Upper lobe of left lung (tissue), 6 donors: ENCODE results near the gene P4HA3. TPM values are rescaled to one million over a fixed set of nuclear protein-coding genes. Genes with fewer than 3 reads are reported as not detected.

Experiments used
- ATAC-seq, 2 donors: fragments of 200-7000 bp; cut with Tn5 transposase; one replicate each; pipeline ENCODE4 v1.9.1; 2022; ENCODE audit warnings: mild to moderate bottlenecking in 2 of 2, moderate library complexity in 2 of 2; ENCODE audit not compliant: low FRiP score in 2 of 2
- DNase-seq, 2 donors: peaks; one replicate each; pipeline ENCODE4 v3.0.0-alpha.2; 2019 to 2020
- H3K27ac ChIP-seq, 4 donors: fragments of 200-600 bp; sonication (generic); one replicate each; pipeline ENCODE4 v1.5.1; 2016 to 2019
- H3K27me3 ChIP-seq, 4 donors: fragments of 200-600 bp; sonication (generic); one replicate each; pipeline ENCODE4 v1.5.1; 2017 to 2019
- H3K36me3 ChIP-seq, 4 donors: fragments of 200-600 bp; sonication (generic); one replicate each; pipeline ENCODE4 v1.5.1; 2016 to 2019
- H3K4me1 ChIP-seq, 4 donors: fragments of 200-600 bp; sonication (generic); one replicate each; pipeline ENCODE4 v1.5.1; 2018 to 2019
- H3K4me3 ChIP-seq, 4 donors: fragments of 200-600 bp; sonication (generic); one replicate each; pipeline ENCODE4 v1.5.1; 2017 to 2019; ENCODE audit warnings: mild to moderate bottlenecking in 2 of 4, moderate library complexity in 1 of 4
- H3K9me3 ChIP-seq, 4 donors: fragments of 200-600 bp; sonication (generic); one replicate each; pipeline ENCODE4 v1.5.1; 2018 to 2019
- EP300 ChIP-seq, 4 donors: sonication (generic); formaldehyde crosslinking; IDR thresholded peaks; one replicate each; pipeline ENCODE4 v1.5.1; 2017; ENCODE audit warnings: antibody characterized with exemption in 4 of 4, control low read depth in 2 of 4
- POLR2A ChIP-seq, 4 donors: fragments of 450-650 bp; IDR thresholded peaks; one replicate each; pipeline ENCODE4 v1.5.1; 2016 to 2017; ENCODE audit warnings: antibody characterized with exemption in 4 of 4, mild to moderate bottlenecking in 2 of 4
- POLR2AphosphoS5 ChIP-seq, 2 donors: sonication (generic); formaldehyde crosslinking; IDR thresholded peaks; one replicate each; pipeline ENCODE4 v1.5.1; 2017; ENCODE audit warnings: antibody characterized with exemption in 2 of 2
- WGBS, 2 donors: methylation state at CpG; one replicate each; pipeline ENCODE4 v1.1.5; 2017 to 2018; 5-methylcytosine and 5-hydroxymethylcytosine counted together
- total RNA-seq, 6 donors: library from RNA; depleted of rRNA in 4 of 6; stranded (reverse); fragments of >200 nt in 4 of 6; gene quantifications; one replicate each; pipeline versions ENCODE4 v1.1.0 to v1.2.1, GENCODE V29; 2016 to 2021
- TF ChIP-seq, protein P1 (sequence below), 6 experiments: fragments of 450-650 bp in 4 of 6; fragments of 200-600 bp in 2 of 6; sonication (generic) in 2 of 6; IDR thresholded peaks; one replicate each; pipeline ENCODE4 v1.5.1; 2016 to 2019; ENCODE audit warnings: antibody characterized with exemption in 6 of 6
- donor health status: DM: no; HTN: no; CAD: no; lungs with moderate emphysema.
- donor health status: DM: no; HTN: yes; CAD: no; lungs with severe emphysema.

P4HA3 gene
- total RNA-seq, 6 donors from 2014 or later, result 0.22 to 1.6 (median 0.64) TPM; not detected in 2

DNA sequence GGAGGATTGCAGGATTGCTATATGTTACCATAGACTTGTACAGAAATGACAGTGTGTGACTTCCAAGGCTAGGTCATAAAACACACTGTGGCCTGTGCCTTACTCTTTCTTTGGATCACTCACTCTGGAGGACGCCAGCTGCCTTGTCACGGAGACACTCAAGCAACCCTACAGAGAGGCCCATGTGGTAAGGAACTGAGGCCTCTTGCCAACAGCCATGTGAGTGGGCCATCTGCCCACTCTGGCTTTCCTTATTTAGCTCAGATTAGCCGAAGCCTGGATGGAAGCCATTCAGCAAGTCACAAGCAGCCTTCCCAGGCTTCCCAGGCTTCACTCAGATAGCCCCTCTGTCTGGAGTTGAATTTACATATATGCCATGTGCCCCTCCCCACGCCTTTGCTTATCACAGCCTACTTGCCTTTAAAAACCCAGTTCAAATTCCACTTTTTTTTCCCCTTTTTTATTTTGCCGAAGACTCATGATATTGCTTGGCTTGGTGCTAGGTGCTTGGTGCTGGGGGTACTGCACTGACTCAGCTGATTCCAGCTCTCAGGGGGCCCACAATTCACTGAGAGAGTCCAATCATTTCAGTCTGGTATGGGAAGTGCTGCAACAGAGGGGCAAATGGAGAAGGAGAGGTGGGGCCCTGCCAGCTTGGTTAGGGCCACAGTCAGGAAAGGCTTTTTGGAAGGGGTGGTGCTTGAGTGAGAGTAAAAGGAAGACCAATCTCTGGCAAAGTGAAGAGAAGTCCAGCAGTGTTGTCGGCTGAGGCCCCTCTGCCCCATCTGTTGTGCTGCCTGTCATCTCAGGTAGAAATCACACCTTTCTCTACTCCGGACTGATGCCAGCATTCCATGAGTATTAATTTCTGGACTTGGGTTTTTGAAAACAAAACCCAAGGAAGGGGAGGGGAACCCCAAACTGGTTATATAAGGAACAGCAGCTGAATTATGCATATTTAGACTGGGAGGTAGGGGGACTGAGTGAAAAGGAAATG is 14.5 kb upstream of the P4HA3 start:
- no peaks in the 10 kb centered on the region for H3K36me3 ChIP-seq
- 61 to 70% methylated on average over 7 of the region's 7 CpGs for WGBS, 2 donors
- no peak overlapping the region for H3K4me3 ChIP-seq
- H3K27ac ChIP-seq, result no peak overlapping the region
- peak; percentile 73 for ATAC-seq
- H3K27me3 ChIP-seq, result no peaks in the 10 kb centered on the region
- H3K4me1 ChIP-seq, result peaks cover 16 to 26% (median 18%) of the 10 kb centered on the region in 4 donors
- peak in 1 of 2 donors; percentile 89 for DNase-seq
- no peaks in the 10 kb centered on the region for H3K9me3 ChIP-seq
- peak in 1 of 4 donors; percentile 54 for TF ChIP-seq EP300 (IDR thresholded peaks at IDR 0.05)
- TF ChIP-seq POLR2A (IDR thresholded peaks at IDR 0.05), result no peak
- peak; percentile 30 to 79 for TF ChIP-seq POLR2AphosphoS5 (IDR thresholded peaks at IDR 0.05)
- TF ChIP-seq, protein P1, sequence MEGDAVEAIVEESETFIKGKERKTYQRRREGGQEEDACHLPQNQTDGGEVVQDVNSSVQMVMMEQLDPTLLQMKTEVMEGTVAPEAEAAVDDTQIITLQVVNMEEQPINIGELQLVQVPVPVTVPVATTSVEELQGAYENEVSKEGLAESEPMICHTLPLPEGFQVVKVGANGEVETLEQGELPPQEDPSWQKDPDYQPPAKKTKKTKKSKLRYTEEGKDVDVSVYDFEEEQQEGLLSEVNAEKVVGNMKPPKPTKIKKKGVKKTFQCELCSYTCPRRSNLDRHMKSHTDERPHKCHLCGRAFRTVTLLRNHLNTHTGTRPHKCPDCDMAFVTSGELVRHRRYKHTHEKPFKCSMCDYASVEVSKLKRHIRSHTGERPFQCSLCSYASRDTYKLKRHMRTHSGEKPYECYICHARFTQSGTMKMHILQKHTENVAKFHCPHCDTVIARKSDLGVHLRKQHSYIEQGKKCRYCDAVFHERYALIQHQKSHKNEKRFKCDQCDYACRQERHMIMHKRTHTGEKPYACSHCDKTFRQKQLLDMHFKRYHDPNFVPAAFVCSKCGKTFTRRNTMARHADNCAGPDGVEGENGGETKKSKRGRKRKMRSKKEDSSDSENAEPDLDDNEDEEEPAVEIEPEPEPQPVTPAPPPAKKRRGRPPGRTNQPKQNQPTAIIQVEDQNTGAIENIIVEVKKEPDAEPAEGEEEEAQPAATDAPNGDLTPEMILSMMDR (IDR thresholded peaks at IDR 0.05), result no peak

DNA sequence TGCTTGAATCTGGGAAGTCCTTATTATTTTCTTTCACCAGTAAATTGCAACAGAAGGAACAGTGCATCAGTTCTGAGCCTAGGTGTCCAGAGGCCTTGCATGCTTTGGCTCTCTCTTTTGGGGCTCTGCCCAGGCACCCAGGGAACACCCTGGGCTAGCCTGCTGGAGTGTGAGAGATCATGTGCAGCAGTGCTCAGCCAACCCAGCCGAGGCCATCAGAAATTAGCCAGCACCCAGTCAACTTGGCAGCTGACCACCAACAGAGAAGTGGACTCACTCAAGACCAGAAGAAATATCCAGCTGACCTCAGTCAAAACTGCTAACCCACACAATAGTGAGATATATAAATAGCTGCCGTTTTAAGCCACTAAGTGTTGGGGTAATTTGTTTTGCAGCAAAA is 11.2 kb upstream of the P4HA3 start:
- ATAC-seq (peak in 1 of 2 donors; percentile 60), DNase-seq (peak in 1 of 2 donors; percentile 3)
- Histone ChIP-seq H3K36me3 (no peaks in the 10 kb centered on the region), H3K27me3 (no peaks in the 10 kb centered on the region), H3K9me3 (peaks cover 0 to 1% (median 0%) of the 10 kb centered on the region in 4 donors), H3K27ac (no peak overlapping the region), H3K4me3 (no peak overlapping the region), H3K4me1 (peaks cover 16 to 26% (median 16%) of the 10 kb centered on the region in 4 donors)
- TF ChIP-seq, protein P1 (IDR thresholded peaks at IDR 0.05), result no peak
- TF ChIP-seq EP300 (IDR thresholded peaks at IDR 0.05), result no peak
- TF ChIP-seq POLR2A (IDR thresholded peaks at IDR 0.05), result no peak
- TF ChIP-seq POLR2AphosphoS5 (IDR thresholded peaks at IDR 0.05), result peak in 1 of 2 donors; percentile 8
- WGBS, 2 donors, result 58 to 61% methylated on average over 1 to 2 of the region's 2 CpGs

DNA sequence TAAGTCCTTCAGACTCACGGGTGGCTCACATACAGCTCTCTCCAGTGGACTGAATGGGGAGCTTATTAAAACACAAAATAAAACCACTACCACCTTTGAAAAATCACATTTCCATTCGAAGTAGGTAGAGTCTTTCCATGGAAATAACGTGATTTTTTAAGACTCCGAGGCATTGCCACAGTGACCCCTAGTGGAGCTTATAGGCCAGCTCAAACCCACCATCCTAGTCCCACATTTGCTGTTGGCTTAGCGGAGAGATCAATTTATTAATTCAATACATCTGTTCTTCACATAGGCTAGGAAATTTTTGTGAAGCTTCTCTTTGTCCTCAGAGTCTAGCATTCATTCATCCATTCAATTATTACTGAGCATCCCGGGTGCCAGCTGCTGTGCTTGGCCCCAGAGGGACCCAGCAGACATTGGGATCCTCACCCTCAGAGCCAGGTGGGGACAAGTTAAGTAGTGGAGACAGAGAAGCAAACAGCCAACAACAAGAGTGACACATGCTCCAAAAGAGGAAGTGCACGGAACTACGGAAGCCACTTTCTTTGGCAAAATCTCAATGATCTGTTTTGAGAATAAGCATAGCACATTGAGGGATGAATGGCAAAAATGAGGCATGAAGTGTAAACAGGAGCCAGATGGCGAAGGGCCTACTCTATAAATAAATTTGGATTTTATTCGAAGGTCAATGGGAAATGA is 10.2 kb upstream of the P4HA3 start:
- Histone ChIP-seq H3K27me3 (no peaks in the 10 kb centered on the region), H3K4me1 (peaks cover 15 to 24% (median 16%) of the 10 kb centered on the region in 4 donors), H3K9me3 (peaks cover 2 to 8% (median 6%) of the 10 kb centered on the region in 4 donors), H3K27ac (no peak overlapping the region), H3K4me3 (no peak overlapping the region), H3K36me3 (no peaks in the 10 kb centered on the region)
- WGBS, 2 donors, result 28 to 35% methylated on average over 10 of the region's 10 CpGs
- DNase-seq (no peak), ATAC-seq (peak in 1 of 2 donors; percentile 30)
- TF ChIP-seq, protein P1 (IDR thresholded peaks at IDR 0.05), result peak in 5 of 6 experiments; percentile 31 to 50 (median 43)
- peak in 1 of 2 donors; percentile 10 for TF ChIP-seq POLR2AphosphoS5 (IDR thresholded peaks at IDR 0.05)
- no peak for TF ChIP-seq EP300 (IDR thresholded peaks at IDR 0.05)
- no peak for TF ChIP-seq POLR2A (IDR thresholded peaks at IDR 0.05)

DNA sequence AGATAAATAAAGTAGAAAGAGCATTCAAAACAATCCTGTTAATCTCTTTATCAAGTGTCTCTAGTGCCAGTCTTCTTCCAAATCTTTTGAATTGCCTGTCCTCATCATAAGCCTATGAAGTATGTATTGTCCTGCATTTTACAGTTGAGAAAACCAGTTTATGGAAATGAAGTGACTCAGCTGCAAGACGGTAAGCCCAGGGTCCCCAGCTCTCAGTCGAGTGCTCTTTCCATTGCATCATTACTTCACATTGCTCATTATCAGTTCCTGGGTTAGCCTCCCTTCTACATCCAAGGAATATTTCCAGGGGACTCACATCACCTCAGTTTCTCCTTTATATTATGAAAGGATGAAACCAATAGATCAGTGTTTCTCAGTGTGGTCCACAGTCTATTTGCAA is 9.1 kb upstream of the P4HA3 start:
- Histone ChIP-seq H3K27ac (no peak overlapping the region), H3K4me3 (no peak overlapping the region), H3K9me3 (peaks cover 8 to 13% (median 8%) of the 10 kb centered on the region in 4 donors), H3K36me3 (no peaks in the 10 kb centered on the region), H3K27me3 (no peaks in the 10 kb centered on the region), H3K4me1 (peaks cover 7 to 15% (median 8%) of the 10 kb centered on the region in 4 donors)
- 51 to 68% methylated on average over 2 of the region's 2 CpGs for WGBS, 2 donors
- DNase-seq, result no peak
- TF ChIP-seq POLR2AphosphoS5 (IDR thresholded peaks at IDR 0.05) (no peak), POLR2A (IDR thresholded peaks at IDR 0.05) (no peak)
- ATAC-seq, result no peak
